Loucy (cell line): ENCODE data around the gene GXYLT2.

ENCODE experiments used
- CTCF ChIP-seq: fragments of 200-600 bp; sonication (generic); conservative IDR thresholded peaks from 2 replicates; pipeline ENCODE4 v1.5.1; 2014; ENCODE audit warnings: mild to moderate bottlenecking, antibody characterized with exemption, low read length
- EZH2phosphoT487 ChIP-seq: fragments of 200-600 bp; IDR thresholded peaks from 2 replicates; pipeline ENCODE4 v1.6.1; 2018; ENCODE audit warnings: antibody characterized with exemption, mild to moderate bottlenecking, moderate library complexity, borderline replicate concordance

- TF ChIP-seq CTCF (no peak), EZH2phosphoT487 (no peak)
Measured at GRCh38 chr3:73021301-73021835, 133.5 kb downstream of the GXYLT2 start.
